MCF 10A (cell line): ENCODE measurements around the gene RILP. TPM values are rescaled to one million over a fixed set of nuclear protein-coding genes. Genes with fewer than 3 reads are reported as not detected.

Experiments used
- BruUV-seq: library from RNA; stranded (reverse); fragments of 400-500 nt; replicated peaks from 2 replicates; lab custom pipeline; 2021; lab: Mats Ljungman, UMichigan
- CTCF ChIA-PET: fragments of 300-600 bp; sonication (Branson Sonifier 250); formaldehyde crosslinking; extraction: SDS; loops from one replicate; lab custom pipeline; 2021; ENCODE audit warnings: antibody characterized with exemption, inconsistent platforms; lab: Yijun Ruan, JAX
- POLR2A ChIA-PET: fragments of 300-600, 350-650 bp; sonication (Branson Sonifier 250); formaldehyde crosslinking; extraction: SDS; loops from one replicate; lab custom pipeline; 2020; ENCODE audit warnings: antibody characterized with exemption, inconsistent platforms; lab: Yijun Ruan, JAX
- DNase-seq: peaks from one replicate; pipeline ENCODE4 v3.0.0-alpha.2; 2018; ENCODE audit not compliant: unreplicated experiment
- H3K27ac Mint-ChIP-seq: one replicate; pipeline ENCODE4 v1.8.0; 2022; ENCODE audit warnings: mild to moderate bottlenecking, low read depth, mixed read lengths; ENCODE audit not compliant: unreplicated experiment
- H3K27me3 Mint-ChIP-seq: one replicate; pipeline ENCODE4 v1.8.0; 2022; ENCODE audit warnings: mixed read lengths; ENCODE audit not compliant: insufficient read depth, unreplicated experiment
- H3K36me3 Mint-ChIP-seq: one replicate; pipeline ENCODE4 v1.8.0; 2022; ENCODE audit warnings: mild to moderate bottlenecking, moderate library complexity, mixed read lengths; ENCODE audit not compliant: insufficient read depth, unreplicated experiment
- H3K4me1 Mint-ChIP-seq: one replicate; pipeline ENCODE4 v1.8.0; 2022; ENCODE audit warnings: mixed read lengths; ENCODE audit not compliant: insufficient read depth, unreplicated experiment
- H3K4me3 Mint-ChIP-seq: one replicate; pipeline ENCODE4 v1.8.0; 2022; ENCODE audit warnings: mild to moderate bottlenecking, moderate library complexity, mixed read lengths; ENCODE audit not compliant: unreplicated experiment
- H3K9me3 Mint-ChIP-seq: one replicate; pipeline ENCODE4 v1.8.0; 2022; ENCODE audit warnings: mixed read lengths; ENCODE audit not compliant: unreplicated experiment
- intact Hi-C: fragments of 100-400 bp; cut with micrococcal nuclease; formaldehyde crosslinking; loops from 2 replicates; pipeline ENCODE4 v1.14.1; 2022
- total RNA-seq: library from RNA; stranded (reverse); gene quantifications from 2 replicates; pipeline ENCODE4 v1.2.3, GENCODE V29; 2022
- TF ChIP-seq, protein P1 (sequence below): fragments of 200-600 bp; IDR thresholded peaks from one replicate; pipeline ENCODE4 v1.8.0; 2022; ENCODE audit warnings: antibody characterized with exemption, mild to moderate bottlenecking; ENCODE audit not compliant: unreplicated experiment

RILP gene
- total RNA-seq, 1 experiment from 2014 or later: 2.6 TPM

DNA sequence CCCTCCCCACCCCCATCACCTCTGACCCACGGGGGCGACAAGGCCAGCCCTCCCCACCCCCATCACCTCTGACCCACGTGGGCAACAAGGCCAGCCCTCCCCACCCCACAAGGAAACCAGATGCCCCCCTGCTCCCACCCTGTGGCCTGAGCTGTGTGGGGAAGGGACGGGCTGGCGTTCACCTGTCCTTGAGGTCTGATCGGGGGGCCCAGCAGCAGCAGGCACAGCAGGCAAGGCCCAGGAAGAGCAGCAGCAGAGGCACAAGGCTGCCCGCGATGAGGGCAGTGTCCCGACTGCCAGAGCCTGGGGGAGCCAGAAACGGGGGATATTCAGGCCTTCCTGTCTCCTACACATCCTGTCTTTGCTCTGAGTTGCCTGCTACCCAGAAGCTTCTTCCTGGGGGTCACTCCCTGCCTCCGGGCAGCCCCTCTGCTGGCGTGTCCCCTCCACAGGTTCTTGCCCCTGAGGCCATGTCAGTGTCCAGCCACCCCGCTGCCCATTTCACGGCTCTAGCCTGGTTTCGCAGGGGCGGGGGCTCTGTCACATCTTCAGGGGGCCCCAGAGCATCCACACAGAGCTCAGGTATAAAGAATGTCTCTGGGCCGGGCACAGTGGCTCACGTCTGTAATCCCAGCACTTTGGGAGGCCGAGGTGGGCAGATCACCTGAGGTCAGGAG lies 10.9 kb downstream of the RILP start:
- no peak for DNase-seq
- H3K27me3 Mint-ChIP-seq: no peaks in the 10 kb centered on the region
- H3K36me3 Mint-ChIP-seq: no peaks in the 10 kb centered on the region
- ChIA-PET POLR2A (interaction anchor here (0.6 to 1.8 kb wide), 3 partner anchors 9 to 12 kb away, joined by 3 to 5 read pairs (median 4); no protein-coding TSS in a partner anchor), CTCF (interaction anchor here (0.7 to 1.2 kb wide), 3 partner anchors 9 to 378 kb away, joined by 3 to 4 read pairs (median 3); no protein-coding TSS in a partner anchor)
- H3K27ac Mint-ChIP-seq: no peak overlapping the region
- no peaks in the 10 kb centered on the region for H3K9me3 Mint-ChIP-seq
- no peaks in the 10 kb centered on the region for H3K4me1 Mint-ChIP-seq
- intact Hi-C loops: no loop called here
- TF ChIP-seq, protein P1, sequence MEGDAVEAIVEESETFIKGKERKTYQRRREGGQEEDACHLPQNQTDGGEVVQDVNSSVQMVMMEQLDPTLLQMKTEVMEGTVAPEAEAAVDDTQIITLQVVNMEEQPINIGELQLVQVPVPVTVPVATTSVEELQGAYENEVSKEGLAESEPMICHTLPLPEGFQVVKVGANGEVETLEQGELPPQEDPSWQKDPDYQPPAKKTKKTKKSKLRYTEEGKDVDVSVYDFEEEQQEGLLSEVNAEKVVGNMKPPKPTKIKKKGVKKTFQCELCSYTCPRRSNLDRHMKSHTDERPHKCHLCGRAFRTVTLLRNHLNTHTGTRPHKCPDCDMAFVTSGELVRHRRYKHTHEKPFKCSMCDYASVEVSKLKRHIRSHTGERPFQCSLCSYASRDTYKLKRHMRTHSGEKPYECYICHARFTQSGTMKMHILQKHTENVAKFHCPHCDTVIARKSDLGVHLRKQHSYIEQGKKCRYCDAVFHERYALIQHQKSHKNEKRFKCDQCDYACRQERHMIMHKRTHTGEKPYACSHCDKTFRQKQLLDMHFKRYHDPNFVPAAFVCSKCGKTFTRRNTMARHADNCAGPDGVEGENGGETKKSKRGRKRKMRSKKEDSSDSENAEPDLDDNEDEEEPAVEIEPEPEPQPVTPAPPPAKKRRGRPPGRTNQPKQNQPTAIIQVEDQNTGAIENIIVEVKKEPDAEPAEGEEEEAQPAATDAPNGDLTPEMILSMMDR: no peak
- no TSS peak for BruUV-seq
- H3K4me3 Mint-ChIP-seq: no peak overlapping the region

DNA sequence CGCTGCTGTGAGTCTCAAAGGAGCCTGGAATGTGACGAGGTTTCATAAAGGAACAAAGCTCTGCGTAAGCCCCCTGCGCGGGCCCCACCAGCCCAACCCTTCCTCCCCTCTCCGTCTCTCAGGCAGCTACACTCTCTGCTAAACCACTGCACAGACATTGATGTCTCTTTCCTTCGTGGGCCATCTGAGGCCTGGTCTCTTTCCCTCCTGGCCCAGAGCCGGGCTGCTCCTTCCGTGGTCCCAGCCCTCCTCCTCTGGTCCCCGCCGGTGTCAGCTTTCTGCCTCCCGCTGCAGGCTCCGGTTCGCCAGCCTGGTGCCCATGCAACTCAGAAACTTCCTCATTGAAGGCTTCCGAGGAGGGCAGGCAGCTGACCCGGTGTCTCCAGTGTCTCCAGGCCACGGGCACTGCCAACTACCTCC lies 11.5 kb downstream of the RILP start:
- H3K9me3 Mint-ChIP-seq: no peaks in the 10 kb centered on the region
- no peaks in the 10 kb centered on the region for H3K4me1 Mint-ChIP-seq
- H3K4me3 Mint-ChIP-seq: no peak overlapping the region
- no peak for DNase-seq
- POLR2A ChIA-PET: interaction anchor here (0.6 to 1.6 kb wide), 3 partner anchors 9 to 12 kb away, joined by 3 to 5 read pairs (median 4); no protein-coding TSS in a partner anchor
- H3K27me3 Mint-ChIP-seq: no peaks in the 10 kb centered on the region
- H3K36me3 Mint-ChIP-seq: no peaks in the 10 kb centered on the region
- TF ChIP-seq, protein P1: no peak
- no TSS peak for BruUV-seq
- H3K27ac Mint-ChIP-seq: no peak overlapping the region
- intact Hi-C loops: no loop called here
- CTCF ChIA-PET: interaction anchor here (0.7 to 1.2 kb wide), 3 partner anchors 8 to 377 kb away, joined by 3 to 4 read pairs (median 3); no protein-coding TSS in a partner anchor

DNA sequence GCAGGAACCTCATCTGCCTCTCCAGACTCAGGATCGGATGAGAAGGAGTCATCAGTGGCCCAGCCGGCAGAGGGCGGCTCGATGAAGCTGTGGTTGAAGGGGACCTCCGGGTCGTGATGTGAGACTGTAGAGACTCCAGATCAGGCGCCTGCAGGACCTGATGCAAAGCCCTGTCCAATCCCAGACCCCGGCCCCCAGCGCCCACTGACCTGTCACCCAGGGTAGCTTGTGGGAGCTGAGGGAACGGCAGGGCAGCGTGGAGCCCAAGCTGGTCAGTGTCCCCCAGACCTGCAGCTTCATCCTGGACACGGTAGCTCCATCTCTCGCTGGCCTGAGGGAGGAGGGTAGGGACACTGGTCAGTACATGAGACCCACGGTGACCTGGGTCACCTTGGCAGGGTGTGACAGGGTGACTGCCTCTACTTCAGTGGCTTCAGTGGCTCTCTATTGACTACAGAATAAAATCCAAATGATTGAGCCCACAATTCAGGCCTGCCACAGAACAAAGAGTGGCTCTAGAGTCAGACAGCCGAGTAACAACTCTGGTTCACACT lies 12.9 kb downstream of the RILP start:
- H3K9me3 Mint-ChIP-seq: no peaks in the 10 kb centered on the region
- DNase-seq: no peak
- no peak overlapping the region for H3K4me3 Mint-ChIP-seq
- intact Hi-C loops: no loop called here
- TF ChIP-seq, protein P1: no peak
- BruUV-seq: no TSS peak
- ChIA-PET POLR2A (interaction anchor here (1.1 to 1.6 kb wide), 2 partner anchors 10 to 100 kb away, joined by 3 to 5 read pairs; no protein-coding TSS in a partner anchor), CTCF (interaction anchor here (0.5 to 1.1 kb wide), 5 partner anchors 9 to 22 kb away, joined by 3 read pairs; partner anchors contain the start of genes RILP and SCARF1)
- H3K36me3 Mint-ChIP-seq: no peaks in the 10 kb centered on the region
- H3K27ac Mint-ChIP-seq: no peak overlapping the region
- no peaks in the 10 kb centered on the region for H3K27me3 Mint-ChIP-seq
- H3K4me1 Mint-ChIP-seq: peaks cover 2% of the 10 kb centered on the region
